Muscle of arm (tissue), 12 donors: ENCODE measurements around the gene CIB4. TPM values are rescaled to one million over a fixed set of nuclear protein-coding genes. Genes with fewer than 3 reads are reported as not detected.

Experiments
- DNase-seq: peaks from one replicate; pipeline ENCODE4 v3.0.0-alpha.2; 2013
- polyA plus RNA-seq, 12 donors: library from polyadenylated mRNA; unstranded; fragments of 120-200 nt; gene quantifications; one replicate each; pipeline ENCODE4 v1.2.1, GENCODE V29; 2013; ENCODE audit not compliant: insufficient read length in 12 of 12

Gene CIB4
- polyA plus RNA-seq, 12 donors = not detected

DNA sequence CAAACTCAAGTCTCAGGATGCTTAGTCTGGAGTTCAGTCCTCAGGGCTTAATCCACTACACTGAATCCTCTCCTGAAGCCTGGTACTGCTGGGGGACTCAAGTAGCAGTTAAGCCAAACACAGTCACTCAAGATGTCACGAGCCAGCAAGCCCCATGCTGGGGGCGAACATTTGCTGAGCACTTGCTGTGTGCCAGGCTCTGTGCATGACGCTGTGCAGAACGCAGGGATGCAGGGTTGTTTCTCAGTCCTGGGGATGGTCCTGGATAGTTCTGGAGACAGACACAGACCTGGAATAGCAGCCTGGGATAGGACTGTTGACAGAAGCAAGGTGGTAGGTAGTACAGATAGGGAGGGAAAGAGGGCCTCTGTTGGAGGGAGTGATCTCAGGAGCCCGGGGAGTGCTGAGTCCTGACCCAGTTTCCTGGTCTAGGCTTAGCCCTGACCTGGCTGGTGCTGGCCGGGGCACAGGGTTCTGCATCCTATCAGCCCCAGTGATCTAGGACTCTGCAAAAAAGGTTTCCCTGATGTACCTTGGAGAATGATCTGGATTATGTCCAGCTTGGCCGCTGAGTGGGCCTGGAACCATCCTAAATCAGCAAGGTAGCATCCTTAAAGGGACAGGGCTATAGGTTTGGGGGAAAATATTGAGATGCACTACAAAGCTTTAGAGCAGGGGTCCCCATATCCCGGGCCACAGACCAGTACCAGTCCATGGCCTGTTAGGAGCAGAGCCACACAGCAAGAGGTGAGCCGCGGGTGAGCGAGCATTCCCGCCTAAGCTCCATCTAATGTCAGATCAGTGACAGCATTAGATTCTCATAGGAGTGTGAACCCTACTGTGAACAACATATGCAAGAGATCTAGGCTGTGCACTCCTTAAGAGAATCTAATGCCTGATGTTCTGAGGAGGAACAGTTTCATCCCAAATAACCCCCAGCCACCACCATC, 108.6 kb downstream of the CIB4 start:
- DNase-seq = no peak

Other genes starting within 250 kb of the CIB4 start
- gene DRC1, start 239.4 kb downstream of the CIB4 start, polyA plus RNA-seq = under 1 TPM in 8 of 12 donors, not detected in 4; 0.11 to 0.74 (median 0.24) TPM
- gene OTOF, start 163.2 kb downstream of the CIB4 start, polyA plus RNA-seq = 10 to 100 TPM in 10 of 12 donors, 1 to 10 TPM in 1, not detected in 1; 8.3 to 29.6 (median 17.6) TPM
- 1 to 10 TPM in 4 of 12 donors, under 1 TPM in 7, not detected in 1; 0.48 to 5.8 (median 0.92) TPM for gene KCNK3, start 51.4 kb upstream of the CIB4 start, polyA plus RNA-seq
- 10 to 100 TPM in 1 of 12 donors, 1 to 10 TPM in 10, not detected in 1; 6.1 to 10.3 (median 8.3) TPM for gene SLC35F6, start 122.9 kb upstream of the CIB4 start, polyA plus RNA-seq
- 10 to 100 TPM in 4 of 12 donors, 1 to 10 TPM in 6, not detected in 2; 4.3 to 13.8 (median 7.6) TPM for gene CENPA, start 144.7 kb upstream of the CIB4 start, polyA plus RNA-seq
- 10 to 100 TPM in 10 of 12 donors, 1 to 10 TPM in 1, not detected in 1; 8.2 to 24.2 (median 21.2) TPM for gene DPYSL5, start 206.8 kb upstream of the CIB4 start, polyA plus RNA-seq